IMR-90 (cell line): ENCODE results near the gene ITGB5.

Source experiments
- BHLHE40 ChIP-seq: fragments of 150-350 bp; IDR thresholded peaks from 2 replicates; pipeline ENCODE4 v1.6.1; 2016; ENCODE audit warnings: mild to moderate bottlenecking, low read depth, low read length
- CEBPB ChIP-seq: IDR thresholded peaks from 2 replicates; pipeline ENCODE4 v1.6.1; 2012; ENCODE audit warnings: low read depth, low read length, improper control_type of control experiment
- MAFK ChIP-seq: IDR thresholded peaks from 2 replicates; pipeline ENCODE4 v1.6.1; 2012; ENCODE audit warnings: low read depth, low read length, improper control_type of control experiment
- MAZ ChIP-seq: IDR thresholded peaks from 2 replicates; pipeline ENCODE4 v1.6.1; 2012; ENCODE audit warnings: low read depth, mild to moderate bottlenecking, low read length, improper control_type of control experiment, moderate library complexity, borderline replicate concordance
- POLR2A ChIP-seq: IDR thresholded peaks from 2 replicates; pipeline ENCODE4 v1.6.1; 2012; ENCODE audit warnings: mild to moderate bottlenecking, low read depth, low read length
- USF2 ChIP-seq: fragments of 150-350 bp; IDR thresholded peaks from 2 replicates; pipeline ENCODE4 v1.6.1; 2017; ENCODE audit warnings: mild to moderate bottlenecking, antibody characterized with exemption, low read length, low read depth
- TF ChIP-seq, protein P1 (sequence below): conservative IDR thresholded peaks from 2 replicates; pipeline ENCODE4 v1.5.1; 2012; ENCODE audit warnings: mild to moderate bottlenecking, low read depth, low read length, improper control_type of control experiment

DNA sequence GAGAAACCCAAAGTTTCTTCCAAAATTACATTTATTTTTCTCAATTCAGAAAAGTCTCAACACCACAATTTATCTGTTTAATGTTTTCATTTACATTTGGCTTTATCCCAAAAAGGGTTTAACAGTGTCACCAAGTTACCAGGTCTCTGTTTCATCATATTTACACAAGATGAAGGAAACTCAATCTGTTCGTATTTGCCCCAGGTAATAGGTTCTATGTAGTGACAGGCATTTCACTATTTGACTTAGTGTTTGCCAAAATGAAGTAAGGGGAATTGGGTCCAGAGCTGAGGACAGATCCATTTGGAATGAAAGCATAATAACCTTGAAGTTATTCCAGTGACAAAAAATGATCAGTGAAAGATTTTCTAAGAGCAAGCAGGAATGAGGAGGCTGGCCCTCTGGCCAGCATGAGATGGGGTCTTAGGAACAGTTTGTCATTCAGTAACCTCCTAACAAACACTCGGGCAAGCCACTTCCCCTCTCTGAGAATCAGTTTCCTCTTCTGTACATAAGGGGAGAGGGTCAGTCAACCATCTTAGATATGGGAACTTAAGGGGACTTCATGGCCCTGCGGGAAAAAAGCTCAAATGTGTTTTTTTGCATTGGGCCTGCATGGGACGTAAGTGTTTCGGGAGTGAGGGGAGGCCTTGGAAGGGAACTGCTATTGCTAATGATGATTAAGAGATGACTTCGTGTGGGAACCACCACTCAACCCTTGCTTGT is 125.1 kb downstream of the ITGB5 start:
- TF ChIP-seq, protein P1, sequence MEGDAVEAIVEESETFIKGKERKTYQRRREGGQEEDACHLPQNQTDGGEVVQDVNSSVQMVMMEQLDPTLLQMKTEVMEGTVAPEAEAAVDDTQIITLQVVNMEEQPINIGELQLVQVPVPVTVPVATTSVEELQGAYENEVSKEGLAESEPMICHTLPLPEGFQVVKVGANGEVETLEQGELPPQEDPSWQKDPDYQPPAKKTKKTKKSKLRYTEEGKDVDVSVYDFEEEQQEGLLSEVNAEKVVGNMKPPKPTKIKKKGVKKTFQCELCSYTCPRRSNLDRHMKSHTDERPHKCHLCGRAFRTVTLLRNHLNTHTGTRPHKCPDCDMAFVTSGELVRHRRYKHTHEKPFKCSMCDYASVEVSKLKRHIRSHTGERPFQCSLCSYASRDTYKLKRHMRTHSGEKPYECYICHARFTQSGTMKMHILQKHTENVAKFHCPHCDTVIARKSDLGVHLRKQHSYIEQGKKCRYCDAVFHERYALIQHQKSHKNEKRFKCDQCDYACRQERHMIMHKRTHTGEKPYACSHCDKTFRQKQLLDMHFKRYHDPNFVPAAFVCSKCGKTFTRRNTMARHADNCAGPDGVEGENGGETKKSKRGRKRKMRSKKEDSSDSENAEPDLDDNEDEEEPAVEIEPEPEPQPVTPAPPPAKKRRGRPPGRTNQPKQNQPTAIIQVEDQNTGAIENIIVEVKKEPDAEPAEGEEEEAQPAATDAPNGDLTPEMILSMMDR: no peak
- TF ChIP-seq MAZ: no peak
- no peak for TF ChIP-seq POLR2A
- no peak for TF ChIP-seq BHLHE40
- TF ChIP-seq CEBPB: no peak
- no peak for TF ChIP-seq USF2
- TF ChIP-seq MAFK: no peak
